Neural cell (in vitro differentiated cells): ENCODE results near the gene CYP3A5.

Source experiments
- MXI1 ChIP-seq: fragments of 450-650 bp; conservative IDR thresholded peaks from 2 replicates; pipeline ENCODE4 v1.6.1; 2014; ENCODE audit warnings: antibody characterized with exemption, mild to moderate bottlenecking; ENCODE audit not compliant: poor library complexity, severe bottlenecking
- TF ChIP-seq, protein P1 (sequence below): fragments of 450-650 bp; IDR thresholded peaks from 2 replicates; pipeline ENCODE4 v1.5.1; 2014; ENCODE audit warnings: antibody characterized with exemption, mild to moderate bottlenecking, moderate library complexity; ENCODE audit not compliant: poor library complexity, severe bottlenecking

DNA sequence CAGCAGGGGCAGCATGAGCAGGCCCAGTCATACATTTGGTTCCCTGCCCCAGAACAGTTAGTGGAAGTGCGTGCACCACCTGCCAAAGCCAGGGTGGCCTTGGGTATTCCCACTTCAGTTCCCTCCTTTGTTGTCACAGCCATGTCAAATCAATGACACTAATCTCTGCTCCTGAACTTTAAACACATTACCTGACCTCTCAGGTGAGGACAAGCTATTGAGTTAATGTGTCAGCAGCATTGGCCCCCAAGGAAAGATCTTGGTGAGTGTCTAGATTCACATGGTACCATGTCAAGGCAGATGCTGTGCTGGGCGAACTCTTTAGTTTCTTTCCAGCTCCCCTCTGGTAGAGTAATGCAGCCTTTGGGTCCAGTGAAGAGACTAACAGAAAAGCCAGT is 2.1 kb downstream of the CYP3A5 start:
- TF ChIP-seq MXI1 = no peak
- TF ChIP-seq, protein P1, sequence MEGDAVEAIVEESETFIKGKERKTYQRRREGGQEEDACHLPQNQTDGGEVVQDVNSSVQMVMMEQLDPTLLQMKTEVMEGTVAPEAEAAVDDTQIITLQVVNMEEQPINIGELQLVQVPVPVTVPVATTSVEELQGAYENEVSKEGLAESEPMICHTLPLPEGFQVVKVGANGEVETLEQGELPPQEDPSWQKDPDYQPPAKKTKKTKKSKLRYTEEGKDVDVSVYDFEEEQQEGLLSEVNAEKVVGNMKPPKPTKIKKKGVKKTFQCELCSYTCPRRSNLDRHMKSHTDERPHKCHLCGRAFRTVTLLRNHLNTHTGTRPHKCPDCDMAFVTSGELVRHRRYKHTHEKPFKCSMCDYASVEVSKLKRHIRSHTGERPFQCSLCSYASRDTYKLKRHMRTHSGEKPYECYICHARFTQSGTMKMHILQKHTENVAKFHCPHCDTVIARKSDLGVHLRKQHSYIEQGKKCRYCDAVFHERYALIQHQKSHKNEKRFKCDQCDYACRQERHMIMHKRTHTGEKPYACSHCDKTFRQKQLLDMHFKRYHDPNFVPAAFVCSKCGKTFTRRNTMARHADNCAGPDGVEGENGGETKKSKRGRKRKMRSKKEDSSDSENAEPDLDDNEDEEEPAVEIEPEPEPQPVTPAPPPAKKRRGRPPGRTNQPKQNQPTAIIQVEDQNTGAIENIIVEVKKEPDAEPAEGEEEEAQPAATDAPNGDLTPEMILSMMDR = no peak
